ENCODE measurements around the gene PRR19.

The PRR19 gene

GRCh38 chr19:42357290-42357689 lies 55.4 kb downstream of the PRR19 start:
- no peak for TF ChIP-seq CREB1 (IDR thresholded peaks at IDR 0.05; ENCODE audit: low read depth)
- no peak for TF ChIP-seq TEAD4 (IDR thresholded peaks at IDR 0.05)
- no peak for TF ChIP-seq ZBTB7A (IDR thresholded peaks at IDR 0.05; ENCODE audit: low read depth)
- TF ChIP-seq TAF1 (IDR thresholded peaks at IDR 0.05; ENCODE audit: low read depth): no peak
- no peak for TF ChIP-seq FOXM1 (IDR thresholded peaks at IDR 0.05; ENCODE audit: borderline replicate concordance, low read depth)
- TF ChIP-seq, protein P1, sequence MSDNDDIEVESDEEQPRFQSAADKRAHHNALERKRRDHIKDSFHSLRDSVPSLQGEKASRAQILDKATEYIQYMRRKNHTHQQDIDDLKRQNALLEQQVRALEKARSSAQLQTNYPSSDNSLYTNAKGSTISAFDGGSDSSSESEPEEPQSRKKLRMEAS (IDR thresholded peaks at IDR 0.05): no peak
- no peak for TF ChIP-seq CEBPB (IDR thresholded peaks at IDR 0.05)
- TF ChIP-seq, protein P2, sequence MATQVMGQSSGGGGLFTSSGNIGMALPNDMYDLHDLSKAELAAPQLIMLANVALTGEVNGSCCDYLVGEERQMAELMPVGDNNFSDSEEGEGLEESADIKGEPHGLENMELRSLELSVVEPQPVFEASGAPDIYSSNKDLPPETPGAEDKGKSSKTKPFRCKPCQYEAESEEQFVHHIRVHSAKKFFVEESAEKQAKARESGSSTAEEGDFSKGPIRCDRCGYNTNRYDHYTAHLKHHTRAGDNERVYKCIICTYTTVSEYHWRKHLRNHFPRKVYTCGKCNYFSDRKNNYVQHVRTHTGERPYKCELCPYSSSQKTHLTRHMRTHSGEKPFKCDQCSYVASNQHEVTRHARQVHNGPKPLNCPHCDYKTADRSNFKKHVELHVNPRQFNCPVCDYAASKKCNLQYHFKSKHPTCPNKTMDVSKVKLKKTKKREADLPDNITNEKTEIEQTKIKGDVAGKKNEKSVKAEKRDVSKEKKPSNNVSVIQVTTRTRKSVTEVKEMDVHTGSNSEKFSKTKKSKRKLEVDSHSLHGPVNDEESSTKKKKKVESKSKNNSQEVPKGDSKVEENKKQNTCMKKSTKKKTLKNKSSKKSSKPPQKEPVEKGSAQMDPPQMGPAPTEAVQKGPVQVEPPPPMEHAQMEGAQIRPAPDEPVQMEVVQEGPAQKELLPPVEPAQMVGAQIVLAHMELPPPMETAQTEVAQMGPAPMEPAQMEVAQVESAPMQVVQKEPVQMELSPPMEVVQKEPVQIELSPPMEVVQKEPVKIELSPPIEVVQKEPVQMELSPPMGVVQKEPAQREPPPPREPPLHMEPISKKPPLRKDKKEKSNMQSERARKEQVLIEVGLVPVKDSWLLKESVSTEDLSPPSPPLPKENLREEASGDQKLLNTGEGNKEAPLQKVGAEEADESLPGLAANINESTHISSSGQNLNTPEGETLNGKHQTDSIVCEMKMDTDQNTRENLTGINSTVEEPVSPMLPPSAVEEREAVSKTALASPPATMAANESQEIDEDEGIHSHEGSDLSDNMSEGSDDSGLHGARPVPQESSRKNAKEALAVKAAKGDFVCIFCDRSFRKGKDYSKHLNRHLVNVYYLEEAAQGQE (IDR thresholded peaks at IDR 0.05; ENCODE audit: low read depth): no peak
- no peak for TF ChIP-seq TCF12 (IDR thresholded peaks at IDR 0.05; ENCODE audit: low read depth)
- TF ChIP-seq YY1 (IDR thresholded peaks at IDR 0.05; ENCODE audit: low read depth): no peak
- TF ChIP-seq, protein P3, sequence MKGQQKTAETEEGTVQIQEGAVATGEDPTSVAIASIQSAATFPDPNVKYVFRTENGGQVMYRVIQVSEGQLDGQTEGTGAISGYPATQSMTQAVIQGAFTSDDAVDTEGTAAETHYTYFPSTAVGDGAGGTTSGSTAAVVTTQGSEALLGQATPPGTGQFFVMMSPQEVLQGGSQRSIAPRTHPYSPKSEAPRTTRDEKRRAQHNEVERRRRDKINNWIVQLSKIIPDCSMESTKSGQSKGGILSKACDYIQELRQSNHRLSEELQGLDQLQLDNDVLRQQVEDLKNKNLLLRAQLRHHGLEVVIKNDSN (IDR thresholded peaks at IDR 0.05): no peak
